Measurements from ENCODE around the gene PRKX.

Gene PRKX

GRCh38 chrX:3627594-3627993 is 85.9 kb downstream of the PRKX start:
- TF ChIP-seq TEAD4 (IDR thresholded peaks at IDR 0.05), result no peak
- TF ChIP-seq CEBPB (IDR thresholded peaks at IDR 0.05), result no peak
- TF ChIP-seq EGR1 (IDR thresholded peaks at IDR 0.05), result no peak
- TF ChIP-seq YY1 (IDR thresholded peaks at IDR 0.05; ENCODE audit: low read depth), result no peak
- TF ChIP-seq REST (IDR thresholded peaks at IDR 0.05; ENCODE audit: low read depth), result no peak
- TF ChIP-seq RAD21 (IDR thresholded peaks at IDR 0.05; ENCODE audit: low read depth), result no peak
- TF ChIP-seq NFIC (IDR thresholded peaks at IDR 0.05), result no peak
- no peak for TF ChIP-seq TAF1 (IDR thresholded peaks at IDR 0.05; ENCODE audit: low read depth)
- TF ChIP-seq USF1 (IDR thresholded peaks at IDR 0.05), result no peak
- TF ChIP-seq EP300 (IDR thresholded peaks at IDR 0.05; ENCODE audit: borderline replicate concordance), result no peak
- TF ChIP-seq CREB1 (IDR thresholded peaks at IDR 0.05; ENCODE audit: low read depth), result no peak
- no peak for TF ChIP-seq ZBTB7A (IDR thresholded peaks at IDR 0.05; ENCODE audit: low read depth)
- no peak for TF ChIP-seq TCF12 (IDR thresholded peaks at IDR 0.05; ENCODE audit: low read depth)
- TF ChIP-seq FOXM1 (IDR thresholded peaks at IDR 0.05; ENCODE audit: borderline replicate concordance, low read depth), result no peak
- no peak for TF ChIP-seq MAX (IDR thresholded peaks at IDR 0.05)

- no peak for TF ChIP-seq ZBTB7A (IDR thresholded peaks at IDR 0.05; ENCODE audit: low read depth)
- no peak for TF ChIP-seq FOXM1 (IDR thresholded peaks at IDR 0.05; ENCODE audit: borderline replicate concordance, low read depth)
- no peak for TF ChIP-seq TEAD4 (IDR thresholded peaks at IDR 0.05)
- no peak for TF ChIP-seq TCF12 (IDR thresholded peaks at IDR 0.05; ENCODE audit: low read depth)
- TF ChIP-seq MAX (IDR thresholded peaks at IDR 0.05), result no peak
- no peak for TF ChIP-seq EP300 (IDR thresholded peaks at IDR 0.05; ENCODE audit: borderline replicate concordance)
- no peak for TF ChIP-seq REST (IDR thresholded peaks at IDR 0.05; ENCODE audit: low read depth)
- no peak for TF ChIP-seq NFIC (IDR thresholded peaks at IDR 0.05)
- no peak for TF ChIP-seq USF1 (IDR thresholded peaks at IDR 0.05)
- TF ChIP-seq TAF1 (IDR thresholded peaks at IDR 0.05; ENCODE audit: low read depth), result no peak
- no peak for TF ChIP-seq EGR1 (IDR thresholded peaks at IDR 0.05)
- TF ChIP-seq RAD21 (IDR thresholded peaks at IDR 0.05; ENCODE audit: low read depth), result no peak
- TF ChIP-seq CEBPB (IDR thresholded peaks at IDR 0.05), result no peak
- no peak for TF ChIP-seq CREB1 (IDR thresholded peaks at IDR 0.05; ENCODE audit: low read depth)
Measured at GRCh38 chrX:3621414-3621813, 92.0 kb downstream of the PRKX start.

GRCh38 chrX:3609810-3610209 is 103.6 kb downstream of the PRKX start:
- TF ChIP-seq TAF1 (IDR thresholded peaks at IDR 0.05; ENCODE audit: low read depth) (no peak), REST (IDR thresholded peaks at IDR 0.05; ENCODE audit: low read depth) (no peak), USF1 (IDR thresholded peaks at IDR 0.05) (no peak), NFIC (IDR thresholded peaks at IDR 0.05) (no peak), ZBTB7A (IDR thresholded peaks at IDR 0.05; ENCODE audit: low read depth) (no peak), TCF12 (IDR thresholded peaks at IDR 0.05; ENCODE audit: low read depth) (no peak)

GRCh38 chrX:3603026-3603661 is 110.3 kb downstream of the PRKX start:
- TF ChIP-seq NFIC (IDR thresholded peaks at IDR 0.05), result no peak
- no peak for TF ChIP-seq CEBPB (IDR thresholded peaks at IDR 0.05)
- no peak for TF ChIP-seq EP300 (IDR thresholded peaks at IDR 0.05; ENCODE audit: borderline replicate concordance)
- no peak for TF ChIP-seq REST (IDR thresholded peaks at IDR 0.05; ENCODE audit: low read depth)
- TF ChIP-seq ZBTB7A (IDR thresholded peaks at IDR 0.05; ENCODE audit: low read depth), result no peak
- TF ChIP-seq EGR1 (IDR thresholded peaks at IDR 0.05), result no peak
- TF ChIP-seq RAD21 (IDR thresholded peaks at IDR 0.05; ENCODE audit: low read depth), result no peak

Measured in Ishikawa (cell line).